Lung (tissue), 12 donors: ENCODE results near the gene WDR35. TPM values are rescaled to one million over a fixed set of nuclear protein-coding genes. Genes with fewer than 3 reads are reported as not detected.

Source experiments
- ATAC-seq: fragments of 200-7000 bp; cut with Tn5 transposase; one replicate; pipeline ENCODE4 v1.9.1; 2020; ENCODE audit warnings: moderate number of reproducible peaks; ENCODE audit not compliant: insufficient read depth, low FRiP score
- DNase-seq, 3 donors: peaks; one replicate each; pipeline ENCODE4 v3.0.0-alpha.2; 2013 to 2017
- H3K27ac ChIP-seq, 2 donors: one replicate each; pipeline ENCODE4 v1.5.1; 2013; ENCODE audit warnings: mild to moderate bottlenecking in 2 of 2, moderate library complexity in 2 of 2, control low read depth in 1 of 2, inconsistent platforms in 1 of 2, low read depth in 1 of 2, low read length in 1 of 2
- H3K27me3 ChIP-seq, 3 donors: one replicate each; pipeline ENCODE4 v1.5.1; 2013; ENCODE audit warnings: low read length in 2 of 3; ENCODE audit not compliant: control insufficient read depth in 3 of 3, insufficient read depth in 3 of 3
- H3K36me3 ChIP-seq, 4 donors: one replicate each; pipeline ENCODE4 v1.5.1; 2013; ENCODE audit warnings: low read length in 4 of 4, mild to moderate bottlenecking in 1 of 4, moderate library complexity in 1 of 4; ENCODE audit not compliant: control insufficient read depth in 4 of 4, insufficient read depth in 4 of 4
- H3K4me1 ChIP-seq, 5 donors: one replicate each; pipeline ENCODE4 v1.5.1; 2013; ENCODE audit warnings: low read length in 5 of 5, mild to moderate bottlenecking in 2 of 5, moderate library complexity in 1 of 5; ENCODE audit not compliant: control insufficient read depth in 5 of 5, insufficient read depth in 5 of 5
- H3K4me3 ChIP-seq: one replicate; pipeline ENCODE4 v1.5.1; 2013; ENCODE audit warnings: mild to moderate bottlenecking, control low read depth, moderate library complexity
- H3K9ac ChIP-seq, 2 donors: one replicate each; pipeline ENCODE4 v1.5.1; 2013; ENCODE audit warnings: low read length in 2 of 2, control low read depth in 1 of 2; ENCODE audit not compliant: insufficient read depth in 1 of 2
- H3K9me3 ChIP-seq, 4 donors: one replicate each; pipeline ENCODE4 v1.5.1; 2013; ENCODE audit warnings: low read length in 3 of 4, mild to moderate bottlenecking in 1 of 4, moderate library complexity in 1 of 4; ENCODE audit not compliant: control insufficient read depth in 4 of 4, insufficient read depth in 3 of 4
- CTCF ChIP-seq: IDR thresholded peaks from 2 replicates; pipeline ENCODE4 v1.5.1; 2012; ENCODE audit warnings: mild to moderate bottlenecking; ENCODE audit errors: control extremely low read depth, extremely low read depth
- WGBS, 2 donors: extraction: QIAGEN DNeasy Blood & Tissue Kit; methylation state at CpG; one replicate each; pipeline ENCODE4 v1.1.7; 2013; 5-methylcytosine and 5-hydroxymethylcytosine counted together
- polyA plus RNA-seq, 2 donors: library from polyadenylated mRNA; stranded (reverse); fragments of 200-250 nt; gene quantifications; one replicate each; pipeline ENCODE4 v1.2.1, GENCODE V29; 2013
- total RNA-seq, 2 donors: library from RNA; depleted of rRNA in 1 of 2; stranded (reverse); fragments of >200 nt in 1 of 2; gene quantifications; one replicate each; pipeline ENCODE4 v1.2.1, GENCODE V29; 2014 to 2021
- donor health status: control.
- donor health status: control.
- donor health status: Bipolar disorder and iron deficiency.
- donor health status: healthy.
- donor health status: DM: yes; HTN: yes; CAD: no.

The WDR35 gene
- total and polyA plus RNA-seq, 4 donors = 2.8 to 25.9 (median 9.0) TPM

GRCh38 chr2:19944205-19944845 is 45.6 kb downstream of the WDR35 start:
- peaks cover 0 to 6% (median 3%) of the 10 kb centered on the region in 4 donors for H3K36me3 ChIP-seq
- H3K27ac ChIP-seq = no peak overlapping the region
- no peaks in the 10 kb centered on the region for H3K27me3 ChIP-seq
- no peaks in the 10 kb centered on the region for H3K9me3 ChIP-seq
- no peak overlapping the region for H3K9ac ChIP-seq
- ATAC-seq = no peak
- peak in 1 of 3 donors; percentile 6 for DNase-seq
- 71 to 80% methylated on average over 2 of the region's 2 CpGs for WGBS, 2 donors
- no peak for TF ChIP-seq CTCF
- H3K4me3 ChIP-seq = no peak overlapping the region
- peaks cover 0 to 8% (median 1%) of the 10 kb centered on the region in 5 donors for H3K4me1 ChIP-seq

- peaks cover 0 to 5% (median 0%) of the 10 kb centered on the region in 5 donors for H3K4me1 ChIP-seq
- no peak for TF ChIP-seq CTCF
- DNase-seq (no peak), ATAC-seq (no peak)
- WGBS, 2 donors = 68 to 81% methylated on average over 1 of the region's 1 CpG
- no peaks in the 10 kb centered on the region for H3K27me3 ChIP-seq
- H3K36me3 ChIP-seq = peaks cover 0 to 6% (median 3%) of the 10 kb centered on the region in 4 donors
- no peak overlapping the region for H3K27ac ChIP-seq
- H3K9ac ChIP-seq = no peak overlapping the region
- no peaks in the 10 kb centered on the region for H3K9me3 ChIP-seq
- no peak overlapping the region for H3K4me3 ChIP-seq
These were observed 46.7 kb downstream of the WDR35 start for GRCh38 chr2:19943189-19943588.

- peaks cover 0 to 12% (median 6%) of the 10 kb centered on the region in 4 donors for H3K36me3 ChIP-seq
- H3K4me3 ChIP-seq = no peak overlapping the region
- no peak for ATAC-seq
- no peak for TF ChIP-seq CTCF
- no peak overlapping the region for H3K27ac ChIP-seq
- no peak overlapping the region for H3K9ac ChIP-seq
- H3K27me3 ChIP-seq = no peaks in the 10 kb centered on the region
- H3K4me1 ChIP-seq = peaks cover 0 to 5% (median 0%) of the 10 kb centered on the region in 5 donors
- DNase-seq = no peak
- no peaks in the 10 kb centered on the region for H3K9me3 ChIP-seq
These were observed 47.7 kb downstream of the WDR35 start for GRCh38 chr2:19942199-19942598.

GRCh38 chr2:19937004-19937403 is 52.9 kb downstream of the WDR35 start:
- Histone ChIP-seq H3K36me3 (peaks cover 0 to 17% (median 10%) of the 10 kb centered on the region in 4 donors), H3K9me3 (no peaks in the 10 kb centered on the region), H3K4me3 (no peak overlapping the region), H3K27ac (no peak overlapping the region), H3K9ac (no peak overlapping the region), H3K4me1 (peaks cover 0 to 5% (median 3%) of the 10 kb centered on the region in 5 donors), H3K27me3 (no peaks in the 10 kb centered on the region)
- TF ChIP-seq CTCF = no peak
- ATAC-seq (no peak), DNase-seq (no peak)
- 93% methylated on average over 4 of the region's 4 CpGs for WGBS, 2 donors
